ENCODE measurements around the gene ZKSCAN4. TPM values are rescaled to one million over a fixed set of nuclear protein-coding genes. Genes with fewer than 3 reads are reported as not detected.

The ZKSCAN4 gene
- total and polyA plus RNA-seq, 8 donors = 4.9 to 13.4 (median 11.8) TPM

- no peaks in the 10 kb centered on the region for H3K9me3 ChIP-seq
- H3K27me3 ChIP-seq = no peaks in the 10 kb centered on the region
- no peak overlapping the region for H3K4me3 ChIP-seq
- ATAC-seq (no peak), DNase-seq (no peak)
- TF ChIP-seq, protein P1, sequence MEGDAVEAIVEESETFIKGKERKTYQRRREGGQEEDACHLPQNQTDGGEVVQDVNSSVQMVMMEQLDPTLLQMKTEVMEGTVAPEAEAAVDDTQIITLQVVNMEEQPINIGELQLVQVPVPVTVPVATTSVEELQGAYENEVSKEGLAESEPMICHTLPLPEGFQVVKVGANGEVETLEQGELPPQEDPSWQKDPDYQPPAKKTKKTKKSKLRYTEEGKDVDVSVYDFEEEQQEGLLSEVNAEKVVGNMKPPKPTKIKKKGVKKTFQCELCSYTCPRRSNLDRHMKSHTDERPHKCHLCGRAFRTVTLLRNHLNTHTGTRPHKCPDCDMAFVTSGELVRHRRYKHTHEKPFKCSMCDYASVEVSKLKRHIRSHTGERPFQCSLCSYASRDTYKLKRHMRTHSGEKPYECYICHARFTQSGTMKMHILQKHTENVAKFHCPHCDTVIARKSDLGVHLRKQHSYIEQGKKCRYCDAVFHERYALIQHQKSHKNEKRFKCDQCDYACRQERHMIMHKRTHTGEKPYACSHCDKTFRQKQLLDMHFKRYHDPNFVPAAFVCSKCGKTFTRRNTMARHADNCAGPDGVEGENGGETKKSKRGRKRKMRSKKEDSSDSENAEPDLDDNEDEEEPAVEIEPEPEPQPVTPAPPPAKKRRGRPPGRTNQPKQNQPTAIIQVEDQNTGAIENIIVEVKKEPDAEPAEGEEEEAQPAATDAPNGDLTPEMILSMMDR (IDR thresholded peaks at IDR 0.05) = no peak
- H3K4me1 ChIP-seq = no peaks in the 10 kb centered on the region
- H3K27ac ChIP-seq = no peak overlapping the region
- peaks cover 0 to 55% of the 10 kb centered on the region in 2 donors for H3K36me3 ChIP-seq
- intact Hi-C loops (cut with DNase I) = no loop called here
These were observed 8.1 kb downstream of the ZKSCAN4 start for GRCh38 chr6:28243946-28244345.

DNA sequence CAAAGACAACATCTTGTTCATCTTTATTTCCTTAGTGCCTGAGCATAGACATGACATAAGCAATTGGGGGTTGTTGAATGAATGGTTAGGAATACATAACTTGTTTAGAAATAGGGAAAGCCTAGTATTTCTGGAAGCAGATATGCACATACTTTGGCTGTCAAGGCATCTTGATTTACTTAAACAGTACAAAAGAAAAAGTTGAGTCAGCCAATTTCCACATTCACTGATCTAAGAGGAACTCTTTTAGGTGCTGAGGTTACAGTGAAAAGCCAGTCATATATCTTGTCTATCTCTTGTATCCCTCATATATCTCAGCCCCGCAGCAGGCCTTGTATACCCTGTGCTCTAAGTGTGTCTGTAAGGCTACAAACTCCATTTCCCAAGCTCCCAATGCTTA, 11.6 kb downstream of the ZKSCAN4 start:
- Histone ChIP-seq H3K36me3 (peaks cover 0 to 29% of the 10 kb centered on the region in 2 donors), H3K4me1 (no peaks in the 10 kb centered on the region), H3K27ac (no peak overlapping the region), H3K27me3 (no peaks in the 10 kb centered on the region), H3K9me3 (no peaks in the 10 kb centered on the region), H3K4me3 (no peak overlapping the region)
- intact Hi-C loops (cut with DNase I) = no loop called here
- no peak for DNase-seq
- TF ChIP-seq, protein P1 (IDR thresholded peaks at IDR 0.05) = no peak
- ATAC-seq = no peak

DNA sequence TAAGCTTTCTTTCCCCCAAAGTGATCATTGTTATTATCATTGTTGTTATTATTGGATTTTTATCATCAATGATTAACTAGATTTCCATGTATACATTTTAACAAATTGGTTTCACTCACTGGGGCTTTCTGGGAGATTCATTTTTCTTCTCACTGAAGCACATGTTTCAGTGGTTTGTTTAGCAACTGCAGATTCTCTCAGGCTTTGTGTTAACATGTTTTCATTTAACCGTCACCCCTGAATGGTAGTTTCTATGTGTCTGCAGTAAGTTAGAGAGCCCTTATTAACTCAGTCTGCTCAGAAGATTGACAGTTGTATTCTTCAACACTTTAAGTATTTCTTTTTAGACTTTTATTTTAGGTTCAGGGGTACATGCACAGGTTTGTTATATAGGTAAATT, 12.4 kb downstream of the ZKSCAN4 start:
- Histone ChIP-seq H3K4me3 (no peak overlapping the region), H3K4me1 (no peaks in the 10 kb centered on the region), H3K36me3 (peaks cover 0 to 22% of the 10 kb centered on the region in 2 donors), H3K9me3 (no peaks in the 10 kb centered on the region), H3K27ac (no peak overlapping the region), H3K27me3 (no peaks in the 10 kb centered on the region)
- intact Hi-C loops (cut with DNase I) = no loop called here
- DNase-seq (no peak), ATAC-seq (no peak)
- TF ChIP-seq, protein P1 (IDR thresholded peaks at IDR 0.05) = no peak

- no peak overlapping the region for H3K4me3 ChIP-seq
- no peak overlapping the region for H3K27ac ChIP-seq
- no peak for ATAC-seq
- H3K36me3 ChIP-seq = peaks cover 0 to 45% of the 10 kb centered on the region in 2 donors
- no peaks in the 10 kb centered on the region for H3K27me3 ChIP-seq
- intact Hi-C loops (cut with DNase I) = no loop called here
- H3K4me1 ChIP-seq = no peaks in the 10 kb centered on the region
- no peaks in the 10 kb centered on the region for H3K9me3 ChIP-seq
- TF ChIP-seq, protein P1 (IDR thresholded peaks at IDR 0.05) = no peak
- DNase-seq = no peak
These were observed 16.1 kb downstream of the ZKSCAN4 start for GRCh38 chr6:28235912-28236452.

- TF ChIP-seq, protein P1 (IDR thresholded peaks at IDR 0.05) = no peak
- peaks cover 0 to 68% of the 10 kb centered on the region in 2 donors for H3K36me3 ChIP-seq
- DNase-seq (no peak), ATAC-seq (no peak)
- H3K27me3 ChIP-seq = no peaks in the 10 kb centered on the region
- no peak overlapping the region for H3K27ac ChIP-seq
- H3K9me3 ChIP-seq = no peaks in the 10 kb centered on the region
- no peak overlapping the region for H3K4me3 ChIP-seq
- intact Hi-C loops (cut with DNase I) = no loop called here
- no peaks in the 10 kb centered on the region for H3K4me1 ChIP-seq
These were observed 19.3 kb downstream of the ZKSCAN4 start for GRCh38 chr6:28232785-28233184.

Measured in left lung (tissue), 10 donors.